ENCODE results near the gene CASZ1.

- TF ChIP-seq POLR2A (IDR thresholded peaks at IDR 0.05; ENCODE audit: low read depth, low read length): no peak
- no peak for TF ChIP-seq POLR2AphosphoS5 (IDR thresholded peaks at IDR 0.05; ENCODE audit: low read depth, low read length)
- no peak for TF ChIP-seq TAF1 (IDR thresholded peaks at IDR 0.05; ENCODE audit: low read depth, low read length)
These were observed 16.6 kb downstream of the CASZ1 start for GRCh38 chr1:10779841-10780240.
